Measurements from ENCODE around the gene TBC1D22B.

Gene TBC1D22B

DNA sequence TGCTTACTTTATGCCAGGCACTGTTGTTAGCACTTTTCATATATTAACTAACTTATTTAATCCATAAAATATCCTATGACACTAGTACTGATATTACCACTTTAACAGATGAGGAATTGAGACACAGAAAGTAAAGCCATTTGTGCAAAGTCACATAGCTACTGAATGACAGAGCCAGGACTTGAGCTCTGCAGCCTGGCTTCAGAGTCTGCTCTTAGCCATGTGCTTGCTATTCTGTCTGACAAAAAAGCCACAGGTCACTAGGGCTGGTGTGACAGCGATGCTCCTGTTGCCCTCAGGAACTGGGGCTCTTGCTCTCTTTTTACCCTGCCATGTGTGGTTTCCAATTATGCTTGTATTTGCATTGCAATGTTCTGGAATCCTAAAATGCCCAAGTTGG lies 51.5 kb downstream of the TBC1D22B start:
- DNase-seq (ENCODE audit: low read depth) = no peak
- no peak overlapping the region for H3K4me3 ChIP-seq (ENCODE audit: low read length)
- TF ChIP-seq, protein P1, sequence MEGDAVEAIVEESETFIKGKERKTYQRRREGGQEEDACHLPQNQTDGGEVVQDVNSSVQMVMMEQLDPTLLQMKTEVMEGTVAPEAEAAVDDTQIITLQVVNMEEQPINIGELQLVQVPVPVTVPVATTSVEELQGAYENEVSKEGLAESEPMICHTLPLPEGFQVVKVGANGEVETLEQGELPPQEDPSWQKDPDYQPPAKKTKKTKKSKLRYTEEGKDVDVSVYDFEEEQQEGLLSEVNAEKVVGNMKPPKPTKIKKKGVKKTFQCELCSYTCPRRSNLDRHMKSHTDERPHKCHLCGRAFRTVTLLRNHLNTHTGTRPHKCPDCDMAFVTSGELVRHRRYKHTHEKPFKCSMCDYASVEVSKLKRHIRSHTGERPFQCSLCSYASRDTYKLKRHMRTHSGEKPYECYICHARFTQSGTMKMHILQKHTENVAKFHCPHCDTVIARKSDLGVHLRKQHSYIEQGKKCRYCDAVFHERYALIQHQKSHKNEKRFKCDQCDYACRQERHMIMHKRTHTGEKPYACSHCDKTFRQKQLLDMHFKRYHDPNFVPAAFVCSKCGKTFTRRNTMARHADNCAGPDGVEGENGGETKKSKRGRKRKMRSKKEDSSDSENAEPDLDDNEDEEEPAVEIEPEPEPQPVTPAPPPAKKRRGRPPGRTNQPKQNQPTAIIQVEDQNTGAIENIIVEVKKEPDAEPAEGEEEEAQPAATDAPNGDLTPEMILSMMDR (conservative IDR thresholded peaks at IDR 0.05; ENCODE audit: low read length) = no peak

DNA sequence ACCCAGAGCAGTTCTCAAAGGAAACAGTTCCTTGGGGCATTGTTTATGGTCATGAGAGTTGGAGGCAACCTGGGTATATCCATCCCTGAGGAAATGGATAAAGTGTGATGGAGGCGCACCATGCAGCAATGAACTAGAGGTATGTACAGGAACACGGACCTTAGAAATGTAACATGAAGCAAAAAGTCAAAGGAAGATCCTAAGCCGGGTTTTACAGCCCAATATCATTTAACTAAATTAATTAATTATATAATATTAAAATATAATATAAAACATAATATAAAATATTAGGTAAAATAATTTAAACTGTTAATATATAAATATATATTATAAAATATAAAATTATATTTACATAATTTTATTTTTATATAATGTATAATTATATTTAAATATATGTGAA lies 52.1 kb downstream of the TBC1D22B start:
- no peak overlapping the region for H3K4me3 ChIP-seq (ENCODE audit: low read length)
- no peak for DNase-seq (ENCODE audit: low read depth)
- TF ChIP-seq, protein P1 (conservative IDR thresholded peaks at IDR 0.05; ENCODE audit: low read length) = no peak

DNA sequence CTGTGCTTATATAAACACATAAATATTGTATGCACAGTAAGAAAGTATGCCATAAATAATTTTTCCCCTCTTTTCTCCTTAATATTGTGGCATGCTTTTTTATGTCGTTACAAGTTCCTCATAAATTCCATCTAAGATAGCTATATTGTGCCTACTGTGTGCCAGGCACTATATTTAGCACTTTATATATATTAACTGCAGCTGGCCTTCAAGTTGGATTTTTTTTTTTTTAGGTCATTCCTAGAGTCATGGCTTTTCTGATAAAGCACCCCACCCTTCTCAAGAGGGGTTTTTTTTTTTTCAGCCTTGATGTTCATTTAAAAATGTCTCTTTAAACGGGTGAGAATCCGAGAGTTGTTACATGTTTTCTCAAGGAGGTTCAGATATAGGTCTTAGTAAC lies 53.4 kb downstream of the TBC1D22B start:
- TF ChIP-seq, protein P1 (conservative IDR thresholded peaks at IDR 0.05; ENCODE audit: low read length) = no peak
- no peak overlapping the region for H3K4me3 ChIP-seq (ENCODE audit: low read length)
- DNase-seq (ENCODE audit: low read depth) = no peak

DNA sequence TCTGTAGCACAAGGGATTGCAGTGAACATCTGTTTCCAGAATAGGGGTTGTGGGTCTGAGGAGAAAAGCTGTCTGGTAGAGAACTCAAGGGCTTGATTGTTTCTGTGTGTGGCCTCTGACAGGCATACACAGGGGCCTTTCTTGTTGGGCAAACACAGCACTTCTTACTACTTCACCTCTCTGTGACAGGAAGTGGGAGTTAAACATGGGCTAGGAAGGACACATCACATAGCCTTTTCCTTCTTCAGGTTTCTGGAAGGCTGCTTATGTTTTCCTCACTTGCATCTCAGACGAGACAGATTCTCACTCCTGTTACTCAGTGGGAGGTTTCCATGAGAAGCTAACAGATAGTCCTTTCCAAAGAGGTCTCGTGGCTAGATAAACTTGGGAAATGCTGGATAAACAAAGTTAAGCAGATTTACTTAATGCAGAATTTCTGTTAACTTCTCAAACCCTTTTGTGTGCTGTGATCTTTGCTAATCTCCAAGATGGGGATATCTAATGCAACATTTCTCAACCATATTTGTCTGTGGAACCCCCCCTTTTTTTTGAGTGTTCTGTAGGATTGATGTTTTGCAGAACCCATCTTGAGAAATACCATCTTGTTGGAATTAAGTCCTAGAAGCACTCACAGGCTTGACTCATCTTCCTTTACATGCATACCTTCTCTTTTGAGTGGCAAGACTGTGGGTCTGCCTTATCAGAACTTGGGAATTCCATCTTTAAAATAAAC lies 54.3 kb downstream of the TBC1D22B start:
- DNase-seq (ENCODE audit: low read depth) = peak; percentile 59
- TF ChIP-seq, protein P1 (conservative IDR thresholded peaks at IDR 0.05; ENCODE audit: low read length) = no peak

DNA sequence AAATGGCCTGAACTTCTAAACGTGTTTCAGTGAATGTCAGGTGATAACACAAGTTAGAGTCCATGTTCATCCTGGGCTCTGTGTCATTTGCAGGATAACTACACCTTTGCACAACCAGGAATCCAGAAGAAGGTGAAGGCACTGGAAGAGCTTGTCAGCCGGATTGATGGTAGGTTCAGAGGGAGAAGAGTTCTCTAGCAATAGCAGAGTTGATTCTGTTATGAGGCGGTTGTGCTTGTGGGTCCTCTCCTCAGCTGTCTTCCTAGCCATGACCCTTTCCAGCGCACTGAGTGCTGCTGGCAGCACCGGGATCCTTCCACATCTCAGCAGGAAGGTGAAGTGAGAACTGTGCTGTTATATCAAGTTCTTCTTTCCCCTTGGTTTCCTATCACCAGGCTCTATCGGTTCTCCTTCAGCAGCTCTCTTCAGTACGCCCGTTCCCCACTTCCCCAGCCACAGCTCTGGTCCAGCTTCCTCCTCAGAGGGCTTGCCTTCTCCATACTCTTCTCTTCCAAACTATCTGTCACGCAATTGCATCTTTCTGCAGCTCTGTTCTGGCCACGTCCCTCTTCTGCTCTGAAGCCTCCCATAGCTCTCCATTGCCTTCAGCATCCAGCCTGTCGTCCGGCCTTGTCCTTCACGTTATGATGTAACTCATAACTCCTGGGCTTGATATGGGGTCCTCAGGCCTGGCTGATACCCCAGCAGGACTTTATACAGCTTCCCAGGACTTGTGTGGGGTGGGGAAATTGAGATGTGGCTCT lies 56.3 kb downstream of the TBC1D22B start:
- TF ChIP-seq, protein P1 (conservative IDR thresholded peaks at IDR 0.05; ENCODE audit: low read length) = no peak

More for the DNA sequence above, 54.3 kb downstream of the TBC1D22B start:
- H3K4me3 ChIP-seq (ENCODE audit: low read length) = no peak overlapping the region

DNA sequence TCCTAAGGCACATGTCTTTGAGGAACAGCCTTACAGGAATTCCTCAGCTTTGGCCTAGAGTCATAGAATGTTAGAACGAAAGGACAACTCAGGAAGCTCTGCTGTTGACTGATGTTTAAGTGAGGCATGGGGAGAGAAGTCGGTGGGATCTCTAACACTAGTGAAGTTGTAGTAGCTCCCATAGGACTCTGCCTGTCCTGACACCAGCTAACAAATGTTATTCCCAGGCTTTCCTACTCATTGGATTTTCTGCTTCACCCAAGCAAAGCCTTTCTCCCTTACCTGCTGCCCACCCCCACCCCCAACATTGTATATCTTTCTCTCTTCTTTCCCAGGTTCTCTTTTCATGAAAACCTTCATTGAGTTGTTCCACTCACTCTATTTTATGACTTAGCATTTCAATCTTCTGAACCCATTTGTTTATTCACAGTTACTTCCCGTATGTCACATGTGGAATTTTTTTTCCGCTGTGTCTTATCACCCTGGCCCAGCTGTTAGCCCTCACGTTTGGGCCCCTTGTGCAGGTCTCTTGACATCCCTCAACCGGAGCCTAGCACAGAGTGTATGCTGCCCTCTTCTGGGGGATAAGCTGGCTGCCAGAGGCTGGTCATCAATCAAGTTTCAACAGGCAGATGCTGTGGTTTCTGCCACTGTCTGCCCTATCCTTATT lies 57.0 kb downstream of the TBC1D22B start:
- H3K4me3 ChIP-seq (ENCODE audit: low read length) = no peak overlapping the region
- peak; percentile 12 for DNase-seq (ENCODE audit: low read depth)
- TF ChIP-seq, protein P1 (conservative IDR thresholded peaks at IDR 0.05; ENCODE audit: low read length) = peak; percentile 39

More for the DNA sequence above, 56.3 kb downstream of the TBC1D22B start:
- no peak overlapping the region for H3K4me3 ChIP-seq (ENCODE audit: low read length)
- no peak for DNase-seq (ENCODE audit: low read depth)

All from AG10803 (cell line).